HEK293 (cell line): ENCODE measurements around the gene TMCC1.

Source experiments
- CTCF ChIA-PET: fragments of 350-600 bp; formaldehyde crosslinking; extraction: SDS; loops from one replicate; lab custom pipeline; 2021; ENCODE audit warnings: antibody characterized with exemption; lab: Yijun Ruan, JAX
- POLR2A ChIA-PET: fragments of 300-600 bp; formaldehyde crosslinking; extraction: SDS; loops from one replicate; lab custom pipeline; 2020; ENCODE audit warnings: antibody characterized with exemption, inconsistent platforms; lab: Yijun Ruan, JAX
- H3K27ac ChIP-seq: fragments of 200-500 bp; sonication (Bioruptor generic); 2 replicates; pipeline ENCODE4 v1.5.1; 2014; ENCODE audit warnings: low read depth, low read length, control low read depth, inconsistent platforms; ENCODE audit errors: extremely low read depth
- H3K36me3 ChIP-seq, 2 experiments: fragments of 200-500 bp in 1 of 2; sonication (Bioruptor generic) in 1 of 2; 1 replicate in 1 of 2; 2 replicates in 1 of 2; pipeline ENCODE4 v1.5.1; 2014 to 2017; ENCODE audit warnings: inconsistent platforms in 2 of 2, low read length in 2 of 2; ENCODE audit not compliant: control insufficient read depth in 2 of 2, insufficient read depth in 1 of 2
- H3K4me1 ChIP-seq: fragments of 200-500 bp; sonication (Bioruptor generic); 2 replicates; pipeline ENCODE4 v1.5.1; 2014; ENCODE audit warnings: mild to moderate bottlenecking, low read length, inconsistent platforms; ENCODE audit not compliant: control insufficient read depth, insufficient read depth
- H3K4me3 ChIP-seq: 2 replicates; pipeline ENCODE4 v1.5.1; 2011; ENCODE audit warnings: low read depth, mild to moderate bottlenecking, control low read depth, low read length, moderate library complexity
- H3K9me3 ChIP-seq: fragments of 200-500 bp; sonication (Bioruptor generic); 2 replicates; pipeline ENCODE4 v1.5.1; 2014; ENCODE audit warnings: low read depth, low read length, inconsistent platforms; ENCODE audit not compliant: control insufficient read depth, insufficient read depth
- BCL11A ChIP-seq: fragments of 450-650 bp; formaldehyde crosslinking; IDR thresholded peaks from 2 replicates; pipeline ENCODE4 v1.5.1; 2016; ENCODE audit warnings: low read depth, missing biosample characterization, missing genetic modification characterization
- ZBTB6 ChIP-seq: fragments of 450-650 bp; formaldehyde crosslinking; IDR thresholded peaks from 2 replicates; pipeline ENCODE4 v1.5.1; 2017; ENCODE audit warnings: missing biosample characterization, missing genetic modification characterization
- ZNF16 ChIP-seq: fragments of 450-650 bp; formaldehyde crosslinking; IDR thresholded peaks from 2 replicates; pipeline ENCODE4 v1.5.1; 2016; ENCODE audit warnings: low read depth, missing biosample characterization, missing genetic modification characterization
- ZNF354C ChIP-seq: fragments of 450-650 bp; formaldehyde crosslinking; IDR thresholded peaks from 2 replicates; pipeline ENCODE4 v1.5.1; 2016; ENCODE audit warnings: missing biosample characterization, missing genetic modification characterization, low read depth, borderline replicate concordance
- ZNF473 ChIP-seq: fragments of 450-650 bp; formaldehyde crosslinking; IDR thresholded peaks from 2 replicates; pipeline ENCODE4 v1.5.1; 2017; ENCODE audit warnings: missing biosample characterization, missing genetic modification characterization
- ZNF600 ChIP-seq: fragments of 450-650 bp; formaldehyde crosslinking; IDR thresholded peaks from 2 replicates; pipeline ENCODE4 v1.5.1; 2016; ENCODE audit warnings: missing biosample characterization, missing genetic modification characterization
- ZNF626 ChIP-seq: fragments of 450-650 bp; sonication (Bioruptor Pico); formaldehyde crosslinking; IDR thresholded peaks from 2 replicates; pipeline ENCODE4 v1.5.1; 2018; ENCODE audit warnings: missing biosample characterization, missing genetic modification characterization, inconsistent platforms
- ZNF654 ChIP-seq: fragments of 450-650 bp; formaldehyde crosslinking; IDR thresholded peaks from 2 replicates; pipeline ENCODE4 v1.5.1; 2016; ENCODE audit warnings: low read depth, missing biosample characterization, missing genetic modification characterization
- ZNF658 ChIP-seq: fragments of 450-650 bp; formaldehyde crosslinking; IDR thresholded peaks from 2 replicates; pipeline ENCODE4; 2016; ENCODE audit warnings: missing biosample characterization, missing genetic modification characterization
- ZNF777 ChIP-seq: fragments of 450-650 bp; formaldehyde crosslinking; IDR thresholded peaks from 2 replicates; pipeline ENCODE4 v1.5.1; 2017; ENCODE audit warnings: missing biosample characterization, missing genetic modification characterization, borderline replicate concordance
- TF ChIP-seq, protein P1 (sequence below): fragments of 450-650 bp; formaldehyde crosslinking; IDR thresholded peaks from 2 replicates; pipeline ENCODE4 v1.5.1; 2016; ENCODE audit warnings: missing biosample characterization, missing genetic modification characterization
- TF ChIP-seq, protein P2 (sequence below): fragments of 450-650 bp; formaldehyde crosslinking; IDR thresholded peaks from 2 replicates; pipeline ENCODE4 v1.5.1; 2017; ENCODE audit warnings: missing biosample characterization, missing genetic modification characterization
- TF ChIP-seq, protein P3 (sequence below): fragments of 450-650 bp; formaldehyde crosslinking; IDR thresholded peaks from 2 replicates; pipeline ENCODE4 v1.5.1; 2016; ENCODE audit warnings: missing biosample characterization, missing genetic modification characterization
- TF ChIP-seq, protein P4 (sequence below): fragments of 450-650 bp; formaldehyde crosslinking; IDR thresholded peaks from 2 replicates; pipeline ENCODE4 v1.5.1; 2016; ENCODE audit warnings: missing biosample characterization, missing genetic modification characterization, borderline replicate concordance

Gene TMCC1

GRCh38 chr3:129829640-129830039 lies 63.9 kb downstream of the TMCC1 start:
- Histone ChIP-seq H3K9me3 (no peaks in the 10 kb centered on the region), H3K36me3 (peaks cover 0 to 4% of the 10 kb centered on the region in 2 experiments; a peak in 1 of 3 replicates)
- TF ChIP-seq, protein P1, sequence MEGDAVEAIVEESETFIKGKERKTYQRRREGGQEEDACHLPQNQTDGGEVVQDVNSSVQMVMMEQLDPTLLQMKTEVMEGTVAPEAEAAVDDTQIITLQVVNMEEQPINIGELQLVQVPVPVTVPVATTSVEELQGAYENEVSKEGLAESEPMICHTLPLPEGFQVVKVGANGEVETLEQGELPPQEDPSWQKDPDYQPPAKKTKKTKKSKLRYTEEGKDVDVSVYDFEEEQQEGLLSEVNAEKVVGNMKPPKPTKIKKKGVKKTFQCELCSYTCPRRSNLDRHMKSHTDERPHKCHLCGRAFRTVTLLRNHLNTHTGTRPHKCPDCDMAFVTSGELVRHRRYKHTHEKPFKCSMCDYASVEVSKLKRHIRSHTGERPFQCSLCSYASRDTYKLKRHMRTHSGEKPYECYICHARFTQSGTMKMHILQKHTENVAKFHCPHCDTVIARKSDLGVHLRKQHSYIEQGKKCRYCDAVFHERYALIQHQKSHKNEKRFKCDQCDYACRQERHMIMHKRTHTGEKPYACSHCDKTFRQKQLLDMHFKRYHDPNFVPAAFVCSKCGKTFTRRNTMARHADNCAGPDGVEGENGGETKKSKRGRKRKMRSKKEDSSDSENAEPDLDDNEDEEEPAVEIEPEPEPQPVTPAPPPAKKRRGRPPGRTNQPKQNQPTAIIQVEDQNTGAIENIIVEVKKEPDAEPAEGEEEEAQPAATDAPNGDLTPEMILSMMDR, result 0 out of 2 replicates have a peak, but pooled peaks have one; percentile 11
- peak; percentile 75 for TF ChIP-seq ZNF654 (tag by site-specific recombination)
- no peak for TF ChIP-seq ZNF626
- TF ChIP-seq BCL11A, result no peak
- TF ChIP-seq, protein P2, sequence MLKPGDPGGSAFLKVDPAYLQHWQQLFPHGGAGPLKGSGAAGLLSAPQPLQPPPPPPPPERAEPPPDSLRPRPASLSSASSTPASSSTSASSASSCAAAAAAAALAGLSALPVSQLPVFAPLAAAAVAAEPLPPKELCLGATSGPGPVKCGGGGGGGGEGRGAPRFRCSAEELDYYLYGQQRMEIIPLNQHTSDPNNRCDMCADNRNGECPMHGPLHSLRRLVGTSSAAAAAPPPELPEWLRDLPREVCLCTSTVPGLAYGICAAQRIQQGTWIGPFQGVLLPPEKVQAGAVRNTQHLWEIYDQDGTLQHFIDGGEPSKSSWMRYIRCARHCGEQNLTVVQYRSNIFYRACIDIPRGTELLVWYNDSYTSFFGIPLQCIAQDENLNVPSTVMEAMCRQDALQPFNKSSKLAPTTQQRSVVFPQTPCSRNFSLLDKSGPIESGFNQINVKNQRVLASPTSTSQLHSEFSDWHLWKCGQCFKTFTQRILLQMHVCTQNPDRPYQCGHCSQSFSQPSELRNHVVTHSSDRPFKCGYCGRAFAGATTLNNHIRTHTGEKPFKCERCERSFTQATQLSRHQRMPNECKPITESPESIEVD, result peak; percentile 33; the same call in 1 of the 2 replicates
- no peak for TF ChIP-seq ZBTB6 (tag by site-specific recombination)
- TF ChIP-seq, protein P3, sequence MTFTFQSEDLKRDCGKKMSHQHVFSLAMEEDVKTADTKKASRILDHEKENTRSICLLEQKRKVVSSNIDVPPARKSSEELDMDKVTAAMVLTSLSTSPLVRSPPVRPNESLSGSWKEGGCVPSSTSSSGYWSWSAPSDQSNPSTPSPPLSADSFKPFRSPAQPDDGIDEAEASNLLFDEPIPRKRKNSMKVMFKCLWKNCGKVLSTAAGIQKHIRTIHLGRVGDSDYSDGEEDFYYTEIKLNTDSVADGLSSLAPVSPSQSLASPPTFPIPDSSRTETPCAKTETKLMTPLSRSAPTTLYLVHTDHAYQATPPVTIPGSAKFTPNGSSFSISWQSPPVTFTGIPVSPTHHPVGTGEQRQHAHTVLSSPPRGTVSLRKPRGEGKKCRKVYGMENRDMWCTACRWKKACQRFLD (tag by site-specific recombination), result no peak
- TF ChIP-seq, all 188 proteins: peak for 3
- Histone ChIP-seq H3K4me3 (no peak overlapping the region), H3K27ac (no peak overlapping the region), H3K4me1 (no peaks in the 10 kb centered on the region)
- CTCF ChIA-PET, result interaction anchor here (1.2 to 3.1 kb wide), 7 partner anchors 10 to 339 kb away, joined by 4 to 16 read pairs (median 7); no protein-coding TSS in a partner anchor
- POLR2A ChIA-PET, result no interaction called here

DNA sequence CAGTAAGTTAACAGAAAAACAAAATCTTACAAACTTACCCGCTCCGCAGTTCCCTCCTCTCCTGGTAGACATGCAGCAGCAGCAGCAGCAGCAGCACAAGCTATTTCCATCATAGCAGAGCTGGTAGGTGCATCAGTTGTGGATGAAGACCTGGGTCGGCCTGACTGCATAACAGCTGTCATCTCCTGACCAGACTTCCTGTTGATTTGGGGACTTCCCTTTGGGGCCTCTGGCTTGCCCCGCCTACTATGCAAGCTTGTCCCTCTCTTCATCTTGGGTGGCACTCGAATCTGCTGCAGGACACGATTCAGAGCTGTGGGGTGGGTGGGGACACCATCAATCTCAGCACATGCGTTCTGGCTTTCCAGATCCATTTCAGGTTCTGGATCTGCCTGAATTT lies 65.7 kb downstream of the TMCC1 start:
- Histone ChIP-seq H3K36me3 (peaks cover 0 to 4% of the 10 kb centered on the region in 2 experiments; a peak in 1 of 3 replicates), H3K9me3 (no peaks in the 10 kb centered on the region), H3K4me3 (no peak overlapping the region), H3K4me1 (no peaks in the 10 kb centered on the region), H3K27ac (no peak overlapping the region)
- ChIA-PET POLR2A (no interaction called here), CTCF (interaction anchor here (3.1 kb wide), 1 partner anchor 338 kb away, joined by 16 read pairs; no protein-coding TSS in a partner anchor)
- no peak for TF ChIP-seq ZNF658 (tag by site-specific recombination)
- no peak for TF ChIP-seq ZNF354C
- TF ChIP-seq ZNF16, result no peak
- no peak for TF ChIP-seq ZNF777
- TF ChIP-seq ZNF600 (tag by site-specific recombination), result 0 out of 2 replicates have a peak, but pooled peaks have one; percentile 41
- TF ChIP-seq, protein P4, sequence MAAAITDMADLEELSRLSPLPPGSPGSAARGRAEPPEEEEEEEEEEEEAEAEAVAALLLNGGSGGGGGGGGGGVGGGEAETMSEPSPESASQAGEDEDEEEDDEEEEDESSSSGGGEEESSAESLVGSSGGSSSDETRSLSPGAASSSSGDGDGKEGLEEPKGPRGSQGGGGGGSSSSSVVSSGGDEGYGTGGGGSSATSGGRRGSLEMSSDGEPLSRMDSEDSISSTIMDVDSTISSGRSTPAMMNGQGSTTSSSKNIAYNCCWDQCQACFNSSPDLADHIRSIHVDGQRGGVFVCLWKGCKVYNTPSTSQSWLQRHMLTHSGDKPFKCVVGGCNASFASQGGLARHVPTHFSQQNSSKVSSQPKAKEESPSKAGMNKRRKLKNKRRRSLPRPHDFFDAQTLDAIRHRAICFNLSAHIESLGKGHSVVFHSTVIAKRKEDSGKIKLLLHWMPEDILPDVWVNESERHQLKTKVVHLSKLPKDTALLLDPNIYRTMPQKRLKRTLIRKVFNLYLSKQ (tag by site-specific recombination), result no peak
- no peak for TF ChIP-seq ZNF473 (tag by site-specific recombination)
